ENCODE results near the gene TRPM8. TPM values are rescaled to one million over a fixed set of nuclear protein-coding genes. Genes with fewer than 3 reads are reported as not detected.

The TRPM8 gene
- total and polyA plus RNA-seq, 3 donors from 2014 or later, result 0.79 to 5.2 (median 2.2) TPM

DNA sequence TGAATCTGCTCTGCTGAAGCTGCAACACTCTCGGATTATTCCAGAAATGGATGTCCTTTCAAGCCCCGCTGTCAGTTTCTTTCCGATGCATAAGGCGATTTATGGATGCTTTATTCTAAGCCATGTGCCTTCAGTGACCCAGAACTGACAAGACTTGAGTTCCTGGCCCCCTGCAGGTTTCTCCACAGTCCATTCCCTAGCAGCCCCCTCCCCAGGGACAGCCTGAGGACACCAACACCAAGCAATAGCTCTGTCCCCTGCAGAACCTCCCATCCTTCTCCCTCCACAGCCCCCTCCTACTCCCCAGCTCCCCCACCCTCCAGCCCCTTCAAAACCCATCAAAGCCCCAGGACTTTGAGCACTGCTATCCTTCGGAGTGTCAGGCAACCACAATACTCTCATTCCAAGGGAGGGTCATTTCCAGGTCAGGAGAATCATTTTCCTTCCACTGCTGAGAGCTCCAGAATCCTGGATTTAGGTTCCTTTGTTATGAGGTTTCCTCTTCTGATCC, 108.8 kb downstream of the TRPM8 start:
- TF ChIP-seq POLR2A (IDR thresholded peaks at IDR 0.05), result no peak
- TF ChIP-seq, protein P1, sequence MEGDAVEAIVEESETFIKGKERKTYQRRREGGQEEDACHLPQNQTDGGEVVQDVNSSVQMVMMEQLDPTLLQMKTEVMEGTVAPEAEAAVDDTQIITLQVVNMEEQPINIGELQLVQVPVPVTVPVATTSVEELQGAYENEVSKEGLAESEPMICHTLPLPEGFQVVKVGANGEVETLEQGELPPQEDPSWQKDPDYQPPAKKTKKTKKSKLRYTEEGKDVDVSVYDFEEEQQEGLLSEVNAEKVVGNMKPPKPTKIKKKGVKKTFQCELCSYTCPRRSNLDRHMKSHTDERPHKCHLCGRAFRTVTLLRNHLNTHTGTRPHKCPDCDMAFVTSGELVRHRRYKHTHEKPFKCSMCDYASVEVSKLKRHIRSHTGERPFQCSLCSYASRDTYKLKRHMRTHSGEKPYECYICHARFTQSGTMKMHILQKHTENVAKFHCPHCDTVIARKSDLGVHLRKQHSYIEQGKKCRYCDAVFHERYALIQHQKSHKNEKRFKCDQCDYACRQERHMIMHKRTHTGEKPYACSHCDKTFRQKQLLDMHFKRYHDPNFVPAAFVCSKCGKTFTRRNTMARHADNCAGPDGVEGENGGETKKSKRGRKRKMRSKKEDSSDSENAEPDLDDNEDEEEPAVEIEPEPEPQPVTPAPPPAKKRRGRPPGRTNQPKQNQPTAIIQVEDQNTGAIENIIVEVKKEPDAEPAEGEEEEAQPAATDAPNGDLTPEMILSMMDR (IDR thresholded peaks at IDR 0.05), result no peak
- whole genome bisulfite sequencing, 2 donors, result 28 to 35% methylated on average over 5 of the region's 5 CpGs

GRCh38 chr2:234026693-234027254, 109.6 kb downstream of the TRPM8 start:
- no peaks in the 10 kb centered on the region for H3K36me3 ChIP-seq (ENCODE audit: low read depth, missing control alignments)
- H3K4me1 ChIP-seq, result peaks cover 3% of the 10 kb centered on the region
- 77 to 78% methylated on average over 10 of the region's 10 CpGs for WGBS, 2 donors
- no peaks in the 10 kb centered on the region for H3K9me3 ChIP-seq
- intact Hi-C loops (cut with DNase I; ENCODE audit: low total_unique reads), result no loop called here
- H3K27ac ChIP-seq, result no peak overlapping the region
- no peak for DNase-seq
- no peaks in the 10 kb centered on the region for H3K27me3 ChIP-seq
- H3K4me3 ChIP-seq, result no peak overlapping the region
- TF ChIP-seq POLR2A (IDR thresholded peaks at IDR 0.05), result no peak
- TF ChIP-seq, protein P1 (IDR thresholded peaks at IDR 0.05), result no peak

More for the DNA sequence above, 108.8 kb downstream of the TRPM8 start:
- DNase-seq, result no peak
- intact Hi-C loops (cut with DNase I; ENCODE audit: low total_unique reads), result no loop called here
- Histone ChIP-seq H3K27ac (no peak overlapping the region), H3K4me3 (no peak overlapping the region), H3K9me3 (no peaks in the 10 kb centered on the region), H3K4me1 (peaks cover 3% of the 10 kb centered on the region), H3K36me3 (ENCODE audit: low read depth, missing control alignments) (no peaks in the 10 kb centered on the region), H3K27me3 (no peaks in the 10 kb centered on the region)

DNA sequence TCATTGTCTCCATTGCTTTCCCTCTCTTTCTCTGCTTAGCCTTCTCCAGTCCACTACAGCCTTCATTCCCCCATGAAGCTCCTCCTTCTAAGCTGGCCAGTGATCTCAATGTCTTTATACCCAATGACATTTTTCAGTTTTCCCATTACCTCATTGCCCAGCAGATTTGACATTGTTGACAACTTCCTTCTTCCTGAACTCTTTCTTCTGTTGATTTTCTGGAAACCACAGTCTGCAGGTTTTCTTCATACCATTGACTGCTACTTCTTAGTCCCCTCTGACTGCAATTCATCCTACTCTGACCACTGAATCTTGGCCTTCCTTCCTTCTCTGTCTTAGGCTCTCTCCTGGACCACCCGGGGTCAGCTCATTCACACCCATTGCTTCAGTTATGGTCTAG, 110.5 kb downstream of the TRPM8 start:
- Histone ChIP-seq H3K27ac (no peak overlapping the region), H3K36me3 (ENCODE audit: low read depth, missing control alignments) (no peaks in the 10 kb centered on the region), H3K27me3 (no peaks in the 10 kb centered on the region), H3K9me3 (no peaks in the 10 kb centered on the region), H3K4me1 (peaks cover 3% of the 10 kb centered on the region), H3K4me3 (no peak overlapping the region)
- no peak for TF ChIP-seq POLR2A (IDR thresholded peaks at IDR 0.05)
- TF ChIP-seq, protein P1 (IDR thresholded peaks at IDR 0.05), result no peak
- intact Hi-C loops (cut with DNase I; ENCODE audit: low total_unique reads), result no loop called here
- DNase-seq, result no peak
- WGBS, 2 donors, result 90 to 91% methylated on average over 1 of the region's 1 CpG

- no peak overlapping the region for H3K4me3 ChIP-seq
- peaks cover 3% of the 10 kb centered on the region for H3K4me1 ChIP-seq
- no peak for TF ChIP-seq POLR2A (IDR thresholded peaks at IDR 0.05)
- no peaks in the 10 kb centered on the region for H3K9me3 ChIP-seq
- no peak overlapping the region for H3K27ac ChIP-seq
- intact Hi-C loops (cut with DNase I; ENCODE audit: low total_unique reads), result no loop called here
- DNase-seq, result no peak
- H3K36me3 ChIP-seq (ENCODE audit: low read depth, missing control alignments), result no peaks in the 10 kb centered on the region
- 92 to 93% methylated on average over 4 of the region's 4 CpGs for WGBS, 2 donors
- no peaks in the 10 kb centered on the region for H3K27me3 ChIP-seq
Observed at GRCh38 chr2:234029150-234029733, 112.1 kb downstream of the TRPM8 start.

- TF ChIP-seq POLR2A (IDR thresholded peaks at IDR 0.05), result no peak
- TF ChIP-seq, protein P1 (IDR thresholded peaks at IDR 0.05), result no peak
- no peaks in the 10 kb centered on the region for H3K36me3 ChIP-seq (ENCODE audit: low read depth, missing control alignments)
- no peaks in the 10 kb centered on the region for H3K9me3 ChIP-seq
- H3K27ac ChIP-seq, result no peak overlapping the region
- H3K4me3 ChIP-seq, result no peak overlapping the region
- DNase-seq, result no peak
- 55 to 63% methylated on average over 2 of the region's 2 CpGs for WGBS, 2 donors
- no peaks in the 10 kb centered on the region for H3K27me3 ChIP-seq
- peaks cover under 1% of the 10 kb centered on the region for H3K4me1 ChIP-seq
- intact Hi-C loops (cut with DNase I; ENCODE audit: low total_unique reads), result no loop called here
Observed at GRCh38 chr2:234031207-234031606, 114.0 kb downstream of the TRPM8 start.

Measured in testis (tissue), 3 donors.